Activated CD8-positive, alpha-beta memory T cell treated with anti-CD3 and anti-CD28 coated beads, Interleukin-2, amount 50 U/mL, for 24 hours (primary cell): ENCODE results near the gene PHACTR1.

Experiments
- DNase-seq: peaks from one replicate; pipeline ENCODE4 v3.0.0-alpha.2; 2020; ENCODE audit errors: extremely low read depth

Gene PHACTR1

DNA sequence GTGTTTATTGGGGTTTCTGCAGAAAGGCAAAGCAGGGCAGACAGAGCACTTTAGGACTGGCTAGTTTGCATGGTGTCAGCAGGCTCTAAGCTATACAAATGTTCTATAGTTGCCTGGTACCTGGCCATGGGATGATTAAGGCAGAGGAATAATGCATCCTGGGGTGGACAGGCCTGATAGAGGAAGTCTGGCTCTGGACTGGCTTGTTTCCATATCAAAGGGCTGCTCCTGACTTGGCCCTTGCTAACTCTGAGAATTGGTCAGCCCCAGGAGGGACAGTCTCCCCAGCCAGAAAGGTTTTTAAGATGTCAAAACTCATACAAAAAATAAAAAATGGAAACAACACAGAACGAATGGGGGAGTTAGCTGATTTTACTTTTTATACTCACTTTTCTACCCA is 474.9 kb downstream of the PHACTR1 start:
- DNase-seq = no peak

DNA sequence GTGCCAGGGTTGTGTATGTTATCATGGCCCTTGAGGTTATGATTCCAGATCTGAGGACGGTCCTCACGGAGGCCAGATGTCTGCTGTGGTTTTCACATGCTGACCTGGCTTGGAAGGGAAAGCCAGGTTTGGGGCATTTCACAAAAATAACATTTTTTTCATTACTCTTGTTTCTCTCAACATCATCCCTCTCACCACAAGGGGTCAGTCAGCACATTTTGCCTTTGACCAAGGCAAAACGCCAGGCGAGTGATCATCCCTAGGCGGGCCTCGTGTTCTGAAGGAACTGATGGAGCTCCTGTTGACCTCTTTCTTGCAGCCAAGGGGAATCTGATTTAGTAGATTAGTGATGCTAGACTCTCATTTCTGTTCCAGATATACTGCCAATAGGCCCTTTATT is 478.3 kb downstream of the PHACTR1 start:
- DNase-seq = no peak

DNA sequence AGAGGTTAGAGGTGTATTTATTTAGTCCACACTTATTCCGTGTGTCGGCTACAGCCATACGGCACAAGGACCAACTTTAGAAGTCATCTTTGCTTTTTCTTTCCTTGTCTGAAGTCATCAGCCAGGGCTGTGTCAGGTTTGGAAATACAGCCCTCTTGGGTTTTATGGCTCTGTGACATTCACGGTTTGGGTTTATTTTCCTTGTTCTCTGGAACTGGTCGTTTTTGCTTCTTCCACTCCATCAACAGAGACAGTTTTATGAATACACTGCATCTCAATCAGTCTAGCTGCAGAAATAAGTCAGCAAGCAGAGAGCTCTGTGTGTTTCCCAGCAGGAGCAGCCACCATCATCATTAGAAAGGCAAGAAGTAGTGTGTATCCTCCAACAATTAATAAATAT is 479.2 kb downstream of the PHACTR1 start:
- DNase-seq = no peak

DNA sequence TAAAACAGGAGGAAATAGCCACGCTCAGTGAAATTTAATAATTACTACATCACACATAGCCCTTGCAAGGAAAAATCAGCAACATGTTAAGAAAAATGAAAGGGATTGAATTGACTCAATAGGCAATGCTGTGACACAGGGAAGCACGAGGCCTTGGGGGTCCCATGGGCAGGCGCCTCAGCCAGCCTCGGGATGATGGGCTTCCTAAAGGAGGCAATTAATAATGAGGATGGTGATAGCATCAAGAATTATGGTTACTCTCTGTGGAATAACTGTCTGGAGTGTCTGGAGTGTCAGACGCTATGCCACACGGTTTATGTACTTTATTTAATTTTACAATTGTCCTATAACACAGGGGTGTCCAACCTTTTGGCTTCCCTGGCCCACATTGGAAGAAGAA is 481.6 kb downstream of the PHACTR1 start:
- no peak for DNase-seq

DNA sequence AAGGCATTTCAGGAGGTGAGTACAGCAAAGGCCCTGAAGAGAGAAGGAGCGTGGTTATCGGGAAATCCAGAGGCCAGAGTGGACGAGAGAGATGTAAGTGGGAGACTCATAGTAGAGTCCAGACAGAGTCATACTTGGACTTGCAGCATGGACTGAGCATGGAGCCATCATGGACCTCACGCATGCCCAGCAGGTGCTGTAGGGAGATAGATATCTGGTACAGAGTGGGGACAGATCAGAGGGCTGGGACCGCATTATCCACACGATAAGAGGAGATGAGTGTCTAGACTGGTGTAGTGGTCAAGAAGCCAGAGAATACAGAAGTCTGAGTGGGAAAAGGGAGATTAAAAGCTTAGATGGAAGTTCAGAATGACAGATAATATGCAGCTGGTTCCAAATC is 484.8 kb downstream of the PHACTR1 start:
- DNase-seq = no peak

DNA sequence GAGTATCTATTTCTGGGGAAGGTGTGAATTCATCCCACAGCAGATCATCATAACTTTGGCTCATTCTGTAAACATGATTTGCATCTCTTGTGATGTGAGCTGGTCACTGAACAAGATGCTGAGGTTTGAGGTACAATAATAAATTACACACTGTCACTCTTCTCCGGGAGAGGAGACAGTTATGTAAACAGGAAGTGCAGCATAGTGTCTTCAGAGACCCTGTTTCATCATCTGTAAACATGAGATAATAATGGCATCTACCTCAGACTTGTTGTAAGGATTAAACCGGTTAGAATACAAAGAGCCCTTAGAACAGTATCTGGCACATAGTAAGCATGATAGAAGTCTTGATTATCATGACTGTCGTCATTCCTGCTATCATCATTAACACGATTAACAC is 486.6 kb downstream of the PHACTR1 start:
- DNase-seq = no peak

DNA sequence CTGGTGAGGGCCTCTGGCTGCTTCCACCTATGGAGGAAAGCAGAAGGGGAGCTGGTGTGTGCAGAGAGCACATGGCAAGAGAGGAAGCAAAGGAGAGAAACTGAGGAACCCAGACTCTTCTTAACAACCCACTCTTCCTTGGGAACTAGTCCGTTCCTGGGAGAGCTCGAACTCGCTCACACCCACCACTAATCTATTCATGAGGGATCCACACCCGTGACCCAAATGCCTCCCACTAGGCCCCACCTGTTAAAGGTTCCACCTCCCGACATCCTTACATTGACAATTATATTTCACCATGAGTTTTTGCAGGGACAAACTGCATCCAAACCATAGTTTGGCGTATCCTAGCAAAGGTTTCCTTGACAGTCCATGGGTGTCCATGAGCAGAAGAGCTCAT is 488.5 kb downstream of the PHACTR1 start:
- no peak for DNase-seq

DNA sequence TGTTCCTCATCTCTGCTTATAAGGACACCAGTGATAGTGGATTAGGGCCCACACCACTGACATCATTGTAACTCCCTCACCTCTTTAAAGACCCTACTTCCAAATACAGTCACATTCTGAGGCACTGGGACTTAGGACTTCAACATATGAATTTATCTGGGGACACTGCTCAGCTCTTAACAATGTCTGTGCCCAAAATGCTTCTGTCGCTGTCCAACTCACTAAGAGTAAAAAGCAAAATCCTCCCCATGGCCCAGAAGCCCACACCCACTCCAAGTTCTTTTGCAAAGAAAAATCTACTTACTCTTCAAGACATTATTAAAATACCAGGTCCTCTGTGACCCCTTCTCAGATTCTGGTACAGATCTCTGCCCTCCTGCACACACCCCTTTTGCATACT is 495.5 kb downstream of the PHACTR1 start:
- DNase-seq = no peak

DNA sequence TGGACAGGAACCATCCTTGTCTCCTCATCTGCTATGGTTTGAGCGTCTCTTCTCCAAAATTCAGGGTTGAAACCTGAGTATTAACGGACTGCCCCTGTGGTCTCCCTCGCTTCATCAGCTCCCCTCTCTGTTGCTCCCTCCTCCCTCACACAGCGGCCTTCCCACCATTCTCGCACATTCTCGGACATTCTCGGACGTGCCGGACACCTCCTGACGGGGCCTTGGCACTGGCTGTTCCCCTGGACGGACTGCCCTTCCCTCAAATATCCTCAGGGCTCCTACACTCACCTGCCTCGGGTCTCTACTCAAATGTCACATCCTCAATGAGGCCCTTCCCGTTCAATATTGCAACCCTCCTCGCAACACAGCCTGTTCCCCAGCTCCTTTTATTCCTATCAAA is 496.0 kb downstream of the PHACTR1 start:
- no peak for DNase-seq

DNA sequence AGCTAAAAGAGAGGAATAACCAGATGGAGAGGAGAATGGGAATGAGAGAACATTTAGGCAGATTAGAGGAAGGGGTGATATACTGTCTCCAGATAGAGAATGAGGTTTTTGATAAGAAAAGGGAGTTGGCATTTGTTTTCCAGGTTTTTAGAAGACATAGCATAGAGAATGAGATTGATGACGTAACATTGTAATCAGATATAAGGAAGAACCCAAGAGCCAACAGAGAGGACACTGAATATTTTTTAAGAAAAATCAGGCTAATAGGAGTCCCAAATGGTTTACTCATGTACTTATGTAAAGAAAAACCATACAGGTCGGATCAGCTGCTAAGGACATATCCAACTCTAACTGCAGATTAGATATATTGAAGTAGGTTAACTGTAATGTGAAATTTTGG is 498.8 kb downstream of the PHACTR1 start:
- DNase-seq = no peak

DNA sequence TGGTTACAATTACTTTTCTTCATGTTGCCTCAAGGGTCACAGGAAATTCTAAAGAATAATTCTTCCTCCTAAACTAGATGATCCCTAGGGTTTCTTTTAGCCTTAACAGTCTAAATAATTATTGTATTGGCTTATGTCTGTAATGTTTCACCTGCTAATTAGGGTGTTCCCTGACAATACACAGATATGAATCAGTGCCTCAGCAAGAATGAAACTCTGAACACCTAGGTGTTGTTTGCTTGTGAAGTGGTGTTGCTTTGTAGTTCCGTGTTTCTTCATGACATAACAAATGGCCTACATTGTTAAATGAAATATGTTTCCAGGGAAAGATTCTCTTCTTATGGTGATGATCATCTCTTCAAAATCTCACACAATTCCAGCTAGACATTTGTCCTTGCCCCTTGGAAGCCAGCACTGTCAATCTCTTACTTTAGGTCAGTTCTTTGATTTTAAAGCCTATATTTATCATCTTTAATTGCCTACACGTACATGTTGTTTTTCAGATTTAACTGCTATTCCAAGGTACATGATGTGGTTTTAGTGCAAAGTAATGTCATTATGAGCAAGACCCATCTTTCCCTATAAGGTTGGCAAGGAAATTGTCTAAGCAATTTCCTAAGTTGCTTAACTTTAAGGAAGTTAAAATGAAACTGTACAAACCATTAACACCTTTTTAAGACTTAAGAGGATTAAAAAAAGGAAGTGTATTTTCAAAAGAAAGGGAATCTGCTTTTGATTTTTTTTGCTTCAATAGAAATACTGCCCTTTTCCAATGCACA is 499.9 kb downstream of the PHACTR1 start:
- DNase-seq = no peak

DNA sequence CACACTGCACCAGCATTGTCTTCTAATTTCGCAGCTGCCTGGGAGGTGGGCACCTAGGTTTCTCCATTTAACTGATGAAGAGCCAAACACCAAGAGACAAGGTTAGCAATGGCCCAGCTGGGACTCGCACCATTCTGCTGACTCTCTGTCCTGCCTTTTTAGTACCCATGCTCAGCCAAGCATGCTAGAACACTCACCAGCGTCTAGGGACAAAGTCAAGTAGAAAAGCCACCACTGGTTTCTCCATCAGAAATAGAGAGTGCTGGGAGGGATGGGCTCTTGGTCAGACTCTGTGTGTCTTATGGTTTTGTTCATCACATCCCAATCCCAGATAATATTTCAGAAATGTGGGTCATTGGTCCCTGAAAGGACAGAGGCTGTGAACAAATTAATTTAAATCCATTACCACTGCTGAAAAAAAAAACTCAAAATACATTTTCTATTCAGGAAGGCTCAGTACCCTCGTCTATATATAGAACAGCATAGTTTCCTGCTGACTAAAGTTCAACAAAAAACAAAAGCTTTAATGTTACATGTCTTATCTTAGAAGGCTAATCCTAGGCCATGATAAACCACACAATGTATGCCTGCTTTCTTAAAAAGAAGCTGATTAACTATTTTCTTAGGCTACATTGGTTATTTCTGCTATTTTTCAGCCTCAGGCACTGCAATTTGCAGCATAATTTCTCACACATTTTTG is 500.8 kb downstream of the PHACTR1 start:
- no peak for DNase-seq

DNA sequence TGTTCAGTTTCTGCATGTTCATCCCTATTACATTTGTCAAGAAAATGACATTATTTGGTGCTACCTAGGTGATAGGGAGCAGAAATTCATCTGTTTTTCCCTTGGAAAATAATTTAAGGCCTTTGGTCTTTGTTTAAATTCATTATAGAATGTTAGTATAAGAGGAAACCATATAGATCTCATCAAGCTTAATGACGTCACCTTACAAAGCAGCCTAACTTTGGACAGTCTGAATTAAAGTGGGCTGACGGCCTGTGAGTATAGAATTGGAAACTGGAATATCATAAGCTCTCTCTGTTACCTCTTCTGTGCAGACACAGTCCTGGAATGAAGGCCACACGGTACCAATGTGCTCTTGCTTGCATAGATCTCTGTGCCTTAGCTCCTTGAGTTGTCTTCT is 503.7 kb downstream of the PHACTR1 start:
- no peak for DNase-seq

DNA sequence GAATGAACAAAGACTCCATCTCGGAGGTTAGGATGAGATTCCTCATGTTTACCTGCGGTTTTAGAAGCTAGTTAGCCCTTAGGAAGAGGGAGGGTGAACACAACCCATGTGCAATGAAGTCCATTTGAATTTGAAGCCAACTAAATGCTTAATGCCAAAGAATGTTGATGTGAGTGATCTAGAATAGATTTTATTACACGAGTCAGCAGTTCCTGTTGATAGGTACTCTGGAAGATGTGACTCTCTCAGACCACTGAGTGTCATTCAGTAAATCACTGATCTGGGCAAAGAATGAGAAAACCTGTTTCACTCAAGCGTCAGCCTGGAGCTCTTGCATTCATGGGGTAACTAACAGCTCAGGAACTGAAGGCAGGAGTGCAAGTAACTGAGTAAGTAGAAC is 505.5 kb downstream of the PHACTR1 start:
- DNase-seq = no peak

DNA sequence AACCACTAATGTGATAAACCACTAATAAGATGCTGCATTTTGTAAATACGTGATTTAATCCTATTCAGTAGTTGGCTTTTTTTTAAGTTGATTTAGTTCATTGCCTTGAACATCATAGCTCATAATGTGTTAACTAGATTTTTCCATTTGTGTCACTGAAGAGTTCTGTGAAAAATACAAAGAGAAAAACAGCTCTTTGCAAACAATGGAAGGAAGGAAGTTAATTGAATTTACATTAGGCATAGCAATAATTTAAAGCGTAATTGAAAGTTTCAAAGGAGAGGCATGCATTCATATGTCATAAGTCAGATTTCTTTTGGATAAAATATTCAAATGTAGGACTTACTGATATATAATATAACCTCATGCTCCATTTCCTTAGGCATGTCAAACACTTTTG is 509.5 kb downstream of the PHACTR1 start:
- no peak for DNase-seq

DNA sequence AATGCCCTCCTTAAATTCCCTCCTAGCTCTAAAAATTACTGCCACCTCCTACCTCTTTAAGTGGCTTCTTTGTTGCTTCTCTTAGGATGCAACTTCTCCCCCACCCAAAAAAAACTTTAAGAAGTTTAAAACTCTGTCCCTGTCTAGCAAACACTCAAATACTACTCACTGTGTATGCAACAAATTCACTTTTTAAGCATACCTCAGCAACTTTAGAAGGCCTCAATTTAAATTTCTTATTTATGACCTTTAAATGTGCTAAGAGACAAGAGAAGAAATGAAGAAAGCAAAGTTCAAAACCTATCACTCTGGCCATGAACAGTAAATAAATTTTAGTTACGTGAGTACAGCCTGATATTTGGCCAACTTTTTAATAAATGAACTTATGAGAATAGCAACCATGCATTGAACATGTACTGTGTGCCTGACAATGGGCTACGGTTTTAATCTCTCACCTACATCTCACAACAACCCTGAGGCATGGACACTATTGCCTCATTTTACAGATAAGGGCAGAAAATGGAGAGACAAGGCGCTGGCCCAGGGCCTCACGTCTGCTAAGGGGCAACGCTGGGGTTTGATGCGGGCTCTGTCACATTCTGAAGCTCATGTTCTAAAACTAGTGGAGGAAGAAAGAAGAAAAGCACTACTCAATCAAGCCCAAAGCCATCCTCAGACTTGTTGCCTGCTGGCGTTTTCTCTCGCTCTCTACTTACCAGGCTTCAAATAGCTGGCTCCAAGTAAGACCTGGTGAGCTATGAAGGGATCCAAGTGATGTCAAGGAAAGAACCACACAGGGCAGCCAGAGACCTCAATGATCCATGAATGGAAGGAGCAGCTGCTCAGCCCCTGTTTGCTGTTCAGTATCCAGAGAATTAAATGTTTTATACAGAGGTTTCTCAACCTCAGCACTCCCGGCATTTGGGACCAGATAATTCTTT is 512.0 kb downstream of the PHACTR1 start:
- DNase-seq = no peak

DNA sequence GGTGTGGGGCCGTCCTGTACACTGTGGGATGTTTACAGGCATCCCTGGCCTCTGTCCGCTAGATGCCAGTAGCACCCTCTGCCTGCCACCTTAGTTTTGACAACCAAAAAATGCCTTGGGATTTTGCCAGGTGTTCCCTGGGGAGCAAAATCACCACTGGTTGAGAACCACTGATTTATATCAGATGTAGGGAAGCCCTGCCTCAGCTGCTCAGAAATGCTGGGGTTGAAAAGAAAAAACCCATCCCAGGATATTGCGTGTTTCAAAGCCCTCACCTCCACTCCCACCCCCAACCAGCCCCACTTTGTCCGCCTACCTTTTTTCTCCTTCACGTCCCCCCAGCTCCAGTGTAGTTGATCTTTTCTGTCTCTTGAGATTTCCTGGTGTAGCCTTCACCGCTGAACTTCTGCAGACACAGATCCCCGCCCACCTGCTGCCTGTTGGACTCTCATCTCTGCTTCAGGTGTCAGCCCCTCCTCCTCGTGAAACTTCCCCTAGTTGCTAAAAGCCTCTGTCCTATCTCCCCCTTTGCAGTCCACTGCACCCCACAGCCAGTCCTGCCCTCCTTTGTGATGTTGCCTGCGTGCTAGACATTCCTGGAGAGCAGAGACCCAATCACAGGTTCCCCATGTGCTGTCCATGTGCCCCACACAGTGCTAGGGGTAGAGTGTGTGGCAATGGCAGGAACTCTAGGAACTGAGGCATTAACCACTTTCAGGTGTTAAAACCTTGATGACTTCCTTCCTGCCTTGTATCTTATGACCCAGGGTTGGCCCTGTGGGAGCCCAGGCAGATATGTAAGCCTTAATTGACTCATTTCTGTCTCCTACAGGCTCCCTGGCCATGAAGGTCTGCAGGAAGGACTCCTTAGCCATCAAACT is 512.9 kb downstream of the PHACTR1 start:
- DNase-seq = no peak

DNA sequence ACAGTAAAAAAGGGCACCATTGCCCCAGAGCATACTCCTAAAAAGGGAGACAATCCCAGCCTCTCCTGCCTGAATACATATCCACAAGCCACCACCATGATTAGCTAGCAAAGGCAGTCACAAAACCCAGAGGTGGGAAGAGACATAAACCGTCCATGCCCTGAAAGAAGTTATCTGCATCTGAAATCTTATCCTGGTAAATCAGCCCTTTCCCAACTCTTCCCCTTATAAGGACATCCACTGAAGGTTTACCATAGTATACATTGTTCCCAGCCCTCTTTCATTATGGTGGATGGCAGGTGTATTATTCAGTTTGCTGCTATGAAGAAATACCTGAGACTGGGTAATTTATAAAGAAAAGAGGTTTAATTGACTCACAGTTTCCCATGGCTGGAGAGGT is 516.5 kb downstream of the PHACTR1 start:
- DNase-seq = no peak

DNA sequence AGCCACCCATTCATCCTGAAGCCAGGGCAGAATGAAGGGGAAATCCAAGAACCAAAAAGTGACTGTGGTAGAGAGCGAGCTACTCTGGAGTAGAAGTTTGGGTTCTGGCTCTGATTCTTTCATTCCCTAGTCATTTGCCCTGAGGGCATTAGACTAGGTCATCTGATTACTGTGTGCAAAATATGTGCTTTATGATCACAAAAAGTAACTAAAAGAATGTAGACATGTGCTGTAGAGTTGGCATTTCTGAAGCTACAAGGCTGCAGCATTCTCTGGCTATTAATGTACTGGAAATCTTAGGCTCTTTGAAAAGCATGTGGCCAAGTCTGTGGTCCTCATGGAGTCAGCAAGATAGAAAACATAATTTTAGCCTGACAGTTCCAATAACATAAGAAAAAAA is 517.6 kb downstream of the PHACTR1 start:
- no peak for DNase-seq

DNA sequence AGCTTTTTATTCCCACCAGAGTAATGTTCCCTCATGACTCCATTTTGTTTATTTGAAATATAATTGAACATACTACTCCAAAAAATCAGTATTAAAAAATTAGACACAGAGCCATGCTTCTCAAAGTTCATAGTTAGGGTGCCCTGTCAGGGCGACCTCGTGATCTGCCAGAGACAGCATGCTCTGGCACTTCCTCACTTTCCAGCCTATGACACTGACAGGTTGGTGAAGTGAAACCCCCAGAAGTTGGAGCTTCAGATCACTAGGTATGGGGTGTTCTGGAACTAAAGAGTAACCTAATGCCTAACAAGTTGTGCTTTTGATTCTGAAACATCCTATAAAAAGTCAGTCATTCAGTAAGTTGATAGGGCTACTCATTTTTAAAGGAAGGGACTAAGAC is 518.8 kb downstream of the PHACTR1 start:
- no peak for DNase-seq

DNA sequence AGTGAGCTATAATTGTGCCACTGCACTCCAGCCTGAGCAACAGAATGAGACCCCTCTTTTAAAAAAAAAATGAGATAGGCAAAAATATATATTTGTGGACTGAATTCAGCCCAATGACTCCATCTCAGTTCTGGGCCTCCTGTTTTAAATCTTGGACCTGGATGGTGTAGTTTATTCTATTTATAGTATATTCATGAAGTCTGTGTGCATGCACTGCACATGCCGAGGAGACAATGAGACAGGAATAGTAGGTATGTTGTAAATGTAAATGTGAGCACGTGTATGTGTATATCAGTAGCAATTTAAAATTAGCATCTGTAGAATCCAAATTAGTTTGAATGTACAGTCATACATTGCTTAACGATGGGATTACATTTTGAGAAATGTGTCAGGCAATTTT is 520.8 kb downstream of the PHACTR1 start:
- no peak for DNase-seq

DNA sequence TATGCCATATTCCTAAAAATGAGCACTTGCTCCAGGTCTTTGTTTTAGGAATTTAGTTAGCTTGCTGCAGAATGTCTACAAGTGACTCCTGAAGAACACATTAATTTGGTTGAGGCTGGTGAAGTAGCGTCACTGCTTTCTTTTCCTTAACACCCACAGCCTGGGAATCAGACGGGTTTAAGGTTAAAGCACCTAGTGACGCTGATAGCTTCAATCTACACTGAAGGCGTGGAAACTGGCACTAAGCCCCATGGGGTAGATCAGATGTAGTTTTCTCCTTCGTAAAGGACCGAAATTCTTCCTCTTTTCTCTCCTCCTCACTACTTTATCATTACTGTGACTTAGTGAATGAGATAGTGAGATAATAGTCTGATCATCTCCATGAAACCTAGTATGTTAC is 521.5 kb downstream of the PHACTR1 start:
- no peak for DNase-seq
